MM.1S (cell line): ENCODE data around the gene BOC.

Experiments used
- EZH2 ChIP-seq: fragments of 300-600 bp; sonication (generic); optimal IDR thresholded peaks from 2 replicates; pipeline ENCODE3; 2017; ENCODE audit warnings: low read depth, mild to moderate bottlenecking, antibody characterized with exemption, low read length, mixed read lengths
- TF ChIP-seq, protein P1 (sequence below): fragments of 300-600 bp; sonication (generic); IDR thresholded peaks from 2 replicates; pipeline ENCODE4 v1.5.1; 2016; ENCODE audit warnings: antibody characterized with exemption, low read length, mixed read lengths

DNA sequence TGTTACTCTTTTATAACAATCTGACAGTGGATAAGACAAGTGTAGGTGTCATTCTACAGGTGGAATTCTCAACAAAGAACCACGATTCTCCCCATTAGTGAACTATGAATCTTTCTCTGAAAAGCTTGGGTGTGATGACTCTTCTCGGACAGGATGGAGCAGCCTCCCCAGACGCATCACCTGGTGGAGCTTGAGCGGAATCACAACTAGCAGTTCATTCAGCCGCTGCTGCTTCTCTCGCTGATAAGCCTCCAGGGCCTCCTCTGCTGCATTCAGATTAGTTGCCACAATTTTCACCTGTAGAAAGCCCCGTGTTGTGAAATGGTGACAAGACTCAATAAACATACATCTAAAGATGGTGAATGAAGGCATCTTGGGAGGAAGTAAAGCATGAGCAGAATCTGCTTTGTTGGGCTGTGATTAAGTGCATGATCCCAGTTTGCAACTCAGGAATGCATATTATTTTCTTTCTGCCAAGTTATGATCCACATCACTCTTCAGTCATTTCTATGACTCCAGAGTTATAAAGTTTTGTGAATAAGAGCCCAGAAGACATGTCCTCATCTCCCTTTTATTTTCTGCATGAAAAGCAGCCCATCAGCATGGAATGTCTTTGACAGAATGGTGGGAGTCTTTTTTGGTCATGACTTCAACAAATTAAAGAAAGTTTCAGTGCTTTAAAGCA is 93.6 kb downstream of the BOC start:
- TF ChIP-seq, protein P1, sequence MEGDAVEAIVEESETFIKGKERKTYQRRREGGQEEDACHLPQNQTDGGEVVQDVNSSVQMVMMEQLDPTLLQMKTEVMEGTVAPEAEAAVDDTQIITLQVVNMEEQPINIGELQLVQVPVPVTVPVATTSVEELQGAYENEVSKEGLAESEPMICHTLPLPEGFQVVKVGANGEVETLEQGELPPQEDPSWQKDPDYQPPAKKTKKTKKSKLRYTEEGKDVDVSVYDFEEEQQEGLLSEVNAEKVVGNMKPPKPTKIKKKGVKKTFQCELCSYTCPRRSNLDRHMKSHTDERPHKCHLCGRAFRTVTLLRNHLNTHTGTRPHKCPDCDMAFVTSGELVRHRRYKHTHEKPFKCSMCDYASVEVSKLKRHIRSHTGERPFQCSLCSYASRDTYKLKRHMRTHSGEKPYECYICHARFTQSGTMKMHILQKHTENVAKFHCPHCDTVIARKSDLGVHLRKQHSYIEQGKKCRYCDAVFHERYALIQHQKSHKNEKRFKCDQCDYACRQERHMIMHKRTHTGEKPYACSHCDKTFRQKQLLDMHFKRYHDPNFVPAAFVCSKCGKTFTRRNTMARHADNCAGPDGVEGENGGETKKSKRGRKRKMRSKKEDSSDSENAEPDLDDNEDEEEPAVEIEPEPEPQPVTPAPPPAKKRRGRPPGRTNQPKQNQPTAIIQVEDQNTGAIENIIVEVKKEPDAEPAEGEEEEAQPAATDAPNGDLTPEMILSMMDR: no peak
- TF ChIP-seq EZH2: no peak
